ENCODE data around the gene CCDC60. TPM values are rescaled to one million over a fixed set of nuclear protein-coding genes. Genes with fewer than 3 reads are reported as not detected.

The CCDC60 gene
- total and polyA plus RNA-seq, 10 of the 15 experiments (the other 5 are each of a cell fraction or from before 2014, with no cell fraction given): 0.19 TPM; not detected in 9

GRCh38 chr12:119363490-119363889, 29.0 kb downstream of the CCDC60 start:
- H3K9me3 ChIP-seq (replicated peaks; ENCODE audit: control insufficient read depth, insufficient read depth, low read length): no peaks in the 10 kb centered on the region
- SMC1A ChIA-PET (ENCODE audit: uncharacterized antibody, unreplicated experiment): interaction anchor here (1.0 kb wide), 1 partner anchor 182 kb away, joined by 3 read pairs; no protein-coding TSS in a partner anchor
- POLR2A ChIA-PET: no interaction called here
- H3K79me2 ChIP-seq (ENCODE audit: control insufficient read depth, insufficient read depth, low read length): no peaks in the 10 kb centered on the region
- no peaks in the 10 kb centered on the region for H4K20me1 ChIP-seq (ENCODE audit: control insufficient read depth, insufficient read depth)
- intact Hi-C loops (cut with micrococcal nuclease; ENCODE audit: unreplicated experiment) (no loop called here), in situ Hi-C loops (cut with MboI) (no loop called here)
- no peak for FAIRE-seq
- no peak for ATAC-seq
- no TSS peak for BruUV-seq (replicated peaks)
- TF ChIP-seq SMARCA5 (IDR thresholded peaks at IDR 0.05) (no peak), CUX1 (IDR thresholded peaks at IDR 0.05; ENCODE audit: insufficient replicate concordance, low read depth, low read length) (no peak), ZNF622 (IDR thresholded peaks at IDR 0.05) (no peak), ATF7 (IDR thresholded peaks at IDR 0.05; ENCODE audit: low read depth) (no peak), ZBTB11 (CRISPR knock-in tag; IDR thresholded peaks at IDR 0.05) (no peak), KLF5 (IDR thresholded peaks at IDR 0.05; ENCODE audit: partially characterized antibody) (no peak)
- no peaks in the 10 kb centered on the region for H3K4me1 ChIP-seq (ENCODE audit: control insufficient read depth, insufficient read depth, low read length)
- no peak overlapping the region for H3K4me2 ChIP-seq (ENCODE audit: control insufficient read depth, insufficient read depth)
- RAD21 ChIA-PET (ENCODE audit: unreplicated experiment): no interaction called here
- WGBS (ENCODE audit: insufficient coverage, insufficient replicate concordance, low lambda C conversion rate, missing lambda C conversion rate): 0% methylated on average over 1 of the region's 1 CpG
- H3K36me3 ChIP-seq (ENCODE audit: control insufficient read depth in 2 of 2, insufficient read depth in 2 of 2, low read length in 1 of 2): no peaks in the 10 kb centered on the region
- H3K27ac ChIP-seq (ENCODE audit: control insufficient read depth, insufficient read depth): no peak overlapping the region
- no peaks in the 10 kb centered on the region for H3K27me3 ChIP-seq (replicated peaks in 1 of 2; ENCODE audit: control insufficient read depth in 2 of 2, insufficient read depth in 2 of 2, low read length in 1 of 2)
- H3K4me3 ChIP-seq: no peak overlapping the region
- H3K9ac ChIP-seq (ENCODE audit: control insufficient read depth, insufficient read depth, low read length): no peak overlapping the region
- CTCF ChIA-PET: interaction anchor here (0.9 kb wide), 1 partner anchor 10 kb away, joined by 4 read pairs; no protein-coding TSS in a partner anchor
- DNase-seq (ENCODE audit: low read depth, low spot score): no peak
- H2AFZ ChIP-seq (ENCODE audit: control insufficient read depth, low read depth, low read length): no peak overlapping the region

Measured in GM12878 (cell line).